ENCODE results near the gene NKAIN2.

DNA sequence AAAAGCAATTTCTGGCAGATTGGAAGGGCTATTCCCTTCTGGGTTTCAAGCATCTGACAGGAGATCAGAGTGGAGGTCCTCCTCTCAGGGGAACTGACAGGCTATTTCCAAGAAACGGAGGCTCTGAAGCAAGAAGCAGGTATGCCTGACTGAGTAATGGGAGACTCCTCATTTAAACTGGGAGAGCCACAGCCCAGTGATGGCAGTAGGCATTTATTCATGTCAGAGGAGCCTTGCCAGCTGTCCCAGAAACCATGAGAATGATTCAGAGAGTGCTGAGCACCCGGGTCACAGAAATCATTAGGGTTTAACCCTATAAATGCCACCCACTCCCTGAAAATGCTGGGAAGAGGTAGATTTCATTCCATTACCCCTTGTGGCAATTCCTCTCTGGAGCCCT, 911.1 kb downstream of the NKAIN2 start:
- TF ChIP-seq CTCF (IDR thresholded peaks at IDR 0.05): no peak
- no peak for TF ChIP-seq POLR2A (IDR thresholded peaks at IDR 0.05)

Data from thyroid gland (tissue), 4 donors.